GM21528 (cell line): ENCODE data around the gene RPTOR.
A peak's percentile ranks its signal among the peaks of the same experiment; 100 is the strongest.

Source experiments
- ATAC-seq: cut with Tn5 transposase; IDR thresholded peaks from one replicate; pipeline ENCODE4 v1.9.1; 2021; ENCODE audit warnings: mild to moderate bottlenecking, moderate library complexity; ENCODE audit not compliant: unreplicated experiment, low FRiP score

RPTOR gene

GRCh38 chr17:80822021-80822699 is 277.5 kb downstream of the RPTOR start:
- no peak for ATAC-seq

- ATAC-seq, result no peak
Observed at GRCh38 chr17:80822700-80823410, 278.2 kb downstream of the RPTOR start.

GRCh38 chr17:80824549-80825470 is 280.2 kb downstream of the RPTOR start:
- ATAC-seq, result no peak

DNA sequence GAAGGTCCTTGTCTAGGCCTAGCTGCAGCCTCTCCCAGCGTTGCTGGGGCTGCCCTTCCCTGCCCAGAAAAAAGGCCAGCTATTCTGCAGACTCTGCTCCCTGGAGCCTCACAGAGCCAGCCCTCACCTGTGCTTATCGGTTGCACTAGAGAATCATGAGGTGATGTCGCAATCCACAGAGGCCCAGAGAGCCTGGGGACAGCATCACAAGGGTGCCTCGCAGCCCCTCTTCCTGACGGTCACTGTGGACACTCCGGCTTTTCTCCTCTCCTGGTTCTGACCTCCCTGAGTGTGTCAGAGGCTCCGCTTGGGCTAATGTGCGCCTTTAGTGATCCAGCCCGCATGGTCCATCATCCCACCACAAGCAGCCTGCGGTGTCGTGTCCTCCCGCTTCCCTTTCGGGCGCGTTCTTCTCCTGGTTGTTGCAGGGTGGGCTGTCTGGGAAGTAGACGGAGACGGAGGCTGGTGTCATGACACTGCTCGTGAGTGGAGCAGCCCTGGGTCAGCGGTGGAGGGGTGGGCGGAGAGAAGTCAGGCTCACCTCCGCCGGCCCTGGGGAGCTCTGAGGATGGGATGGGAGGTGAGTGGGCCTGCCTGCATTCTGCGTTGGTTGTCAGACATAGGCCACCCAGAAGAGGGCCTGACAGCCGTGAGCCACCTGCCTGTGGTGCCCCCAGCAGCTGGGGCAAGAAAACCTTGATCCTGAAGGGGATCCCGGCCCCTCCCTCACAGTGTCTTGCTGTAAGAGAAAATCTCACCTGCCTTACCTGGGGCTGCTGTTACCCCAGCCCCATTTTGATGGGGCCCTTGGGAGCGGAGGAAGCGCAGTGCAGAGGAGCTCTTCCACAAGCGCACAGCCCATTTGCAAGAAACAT is 281.1 kb downstream of the RPTOR start:
- ATAC-seq, result no peak

- no peak for ATAC-seq
Observed at GRCh38 chr17:80826346-80826954, 281.8 kb downstream of the RPTOR start.

DNA sequence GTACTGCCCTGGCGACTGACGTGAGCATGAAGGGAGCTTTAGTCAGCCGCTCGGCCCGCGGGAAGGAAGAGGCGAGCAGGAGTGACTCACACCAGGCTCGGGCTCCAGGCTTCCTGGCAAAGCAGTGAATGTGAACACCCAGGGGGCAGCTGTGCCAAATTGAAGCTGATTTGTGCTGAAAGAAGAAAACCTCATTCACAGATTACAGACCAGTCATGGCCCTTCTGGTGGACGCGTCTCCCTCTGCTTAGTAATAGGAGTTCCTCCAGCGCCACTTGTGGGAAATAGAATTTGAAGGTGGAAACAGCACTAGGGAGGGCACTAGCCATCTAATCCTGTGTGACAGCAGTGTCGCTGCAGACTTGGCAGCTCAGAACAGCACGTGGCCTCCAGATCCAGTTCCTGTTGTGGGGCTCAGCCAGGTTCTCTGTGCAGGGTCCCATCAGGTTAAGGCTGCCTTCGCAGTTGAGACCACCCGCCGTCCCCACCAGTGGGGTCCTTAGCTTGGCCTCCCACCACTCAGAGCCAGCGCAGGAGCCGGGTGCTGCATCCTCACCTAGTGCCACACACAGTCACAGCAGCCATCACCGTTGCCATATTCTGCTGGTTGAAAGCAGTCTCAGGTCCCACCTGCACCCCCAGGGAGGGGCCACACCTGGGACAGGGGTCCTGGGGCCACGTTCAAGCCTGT is 282.5 kb downstream of the RPTOR start:
- ATAC-seq, result no peak

- ATAC-seq, result no peak
Observed at GRCh38 chr17:80827646-80828643, 283.3 kb downstream of the RPTOR start.

DNA sequence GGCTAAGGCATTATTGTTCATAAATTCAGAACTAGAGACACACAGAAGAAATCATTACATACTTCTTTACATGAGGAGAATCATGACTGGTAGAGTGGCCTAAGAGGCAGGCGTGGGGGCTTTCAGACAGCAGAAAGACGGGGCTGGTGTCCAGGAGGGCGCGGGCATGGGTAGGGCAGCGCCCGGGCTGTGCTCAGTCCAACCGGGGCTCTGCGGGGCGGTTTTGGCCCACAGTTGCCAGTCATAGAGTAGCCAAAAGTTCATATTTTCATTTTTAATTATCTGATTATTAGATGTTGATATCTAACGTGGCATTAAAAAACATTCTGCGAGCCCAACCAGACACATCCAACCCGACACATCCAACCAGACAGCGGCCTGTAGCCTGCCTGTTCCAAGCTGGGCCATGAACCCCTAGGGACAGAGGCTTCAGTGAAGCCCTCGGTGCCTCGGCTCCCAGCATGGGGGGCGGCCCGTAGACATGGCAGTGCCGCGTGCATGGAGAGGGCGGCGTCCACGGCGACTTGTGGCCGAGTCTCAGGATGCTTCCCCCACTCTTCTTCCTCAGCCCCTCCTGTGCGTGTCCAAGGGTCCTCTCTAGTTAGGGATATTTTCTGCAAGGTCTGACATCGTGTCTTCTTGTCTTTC is 284.7 kb downstream of the RPTOR start:
- ATAC-seq, result no peak

DNA sequence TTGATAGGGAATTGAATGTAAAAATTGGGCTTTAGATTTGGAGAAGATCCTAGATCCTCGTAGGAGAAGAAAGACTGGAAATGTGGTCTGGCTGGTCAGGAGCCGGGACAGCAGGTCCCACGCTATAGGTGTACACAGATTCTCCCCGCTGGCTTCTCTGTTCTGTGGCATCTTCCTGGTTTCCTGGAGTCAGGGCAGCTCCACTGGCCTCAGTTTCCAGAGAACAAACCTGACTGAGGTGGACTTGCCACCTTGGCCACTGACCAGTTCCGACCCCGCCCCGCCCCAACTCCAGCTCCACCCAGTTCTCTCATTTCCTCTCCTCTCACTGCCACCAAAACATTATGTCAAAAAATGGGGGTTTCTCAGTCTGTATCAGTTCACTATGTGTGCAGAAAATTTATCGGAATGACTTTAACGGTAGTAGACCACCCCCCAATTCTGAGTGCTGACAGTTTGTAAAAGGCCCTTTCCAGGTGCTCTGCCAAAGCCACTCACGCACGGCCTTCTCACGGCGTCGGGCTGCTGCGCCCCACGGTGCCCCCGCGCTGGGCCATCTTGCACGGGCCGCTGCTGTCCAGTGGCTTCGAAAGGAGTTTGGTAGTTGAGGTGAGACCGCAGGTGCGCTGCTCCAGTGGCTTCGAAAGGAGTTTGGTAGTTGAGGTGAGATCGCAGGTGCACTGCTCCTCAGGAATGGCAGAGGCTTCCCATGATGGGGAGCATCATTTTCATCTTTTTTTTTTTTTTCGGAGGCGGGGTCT is 285.6 kb downstream of the RPTOR start:
- no peak for ATAC-seq

DNA sequence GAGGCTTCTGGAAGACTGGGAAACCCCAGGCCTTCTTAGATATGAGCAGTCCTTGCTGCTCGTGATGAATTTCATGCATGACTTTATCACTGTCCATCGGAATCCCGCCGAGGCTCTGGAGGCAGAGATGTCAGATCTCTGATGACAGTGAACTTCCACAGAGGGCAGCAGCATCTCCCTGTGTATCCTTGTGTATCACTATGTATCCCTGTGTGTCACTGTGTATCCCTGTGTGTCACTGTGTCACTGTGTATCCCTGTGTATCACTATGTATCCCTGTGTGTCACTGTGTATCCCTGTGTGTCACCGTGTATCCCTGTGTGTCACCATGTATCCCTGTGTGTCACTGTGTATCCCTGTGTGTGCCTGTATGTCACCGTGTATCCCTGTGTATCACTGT is 286.9 kb downstream of the RPTOR start:
- no peak for ATAC-seq

- ATAC-seq, result no peak
Observed at GRCh38 chr17:80832266-80832676, 287.6 kb downstream of the RPTOR start.

DNA sequence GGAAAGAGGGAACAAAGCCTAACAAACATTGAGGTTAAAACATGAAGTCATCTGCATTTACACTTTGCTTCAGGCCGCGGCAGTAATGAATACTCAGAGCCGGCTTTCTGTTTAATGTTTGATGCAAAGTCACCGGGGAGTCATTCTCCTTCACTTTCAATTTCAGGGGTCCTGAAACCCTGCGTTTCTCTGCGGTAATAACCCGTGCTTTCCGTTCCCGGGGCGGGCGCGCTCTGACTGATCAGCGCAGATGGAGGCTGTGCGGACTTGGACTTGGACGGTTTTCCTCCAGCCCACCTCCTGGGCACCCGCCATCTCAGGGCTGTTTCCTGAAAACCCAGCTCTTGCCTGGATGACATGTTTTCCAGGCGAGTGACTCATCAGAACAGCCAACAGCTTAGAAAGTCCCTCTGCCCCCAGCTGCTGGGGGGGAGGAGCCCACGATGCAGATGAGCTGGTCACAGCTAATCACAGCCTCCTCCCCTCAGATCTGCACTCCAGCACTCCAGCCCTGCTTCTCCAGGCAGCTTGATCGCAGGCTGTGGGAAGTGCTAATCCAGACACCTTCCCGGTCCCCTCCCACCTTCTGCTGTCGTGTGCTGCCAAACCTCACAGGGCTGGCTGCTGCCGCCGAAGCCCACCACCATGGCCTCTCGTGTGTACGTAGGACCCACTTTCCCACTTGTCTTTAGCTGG is 288.4 kb downstream of the RPTOR start:
- ATAC-seq, result peak; percentile 76

DNA sequence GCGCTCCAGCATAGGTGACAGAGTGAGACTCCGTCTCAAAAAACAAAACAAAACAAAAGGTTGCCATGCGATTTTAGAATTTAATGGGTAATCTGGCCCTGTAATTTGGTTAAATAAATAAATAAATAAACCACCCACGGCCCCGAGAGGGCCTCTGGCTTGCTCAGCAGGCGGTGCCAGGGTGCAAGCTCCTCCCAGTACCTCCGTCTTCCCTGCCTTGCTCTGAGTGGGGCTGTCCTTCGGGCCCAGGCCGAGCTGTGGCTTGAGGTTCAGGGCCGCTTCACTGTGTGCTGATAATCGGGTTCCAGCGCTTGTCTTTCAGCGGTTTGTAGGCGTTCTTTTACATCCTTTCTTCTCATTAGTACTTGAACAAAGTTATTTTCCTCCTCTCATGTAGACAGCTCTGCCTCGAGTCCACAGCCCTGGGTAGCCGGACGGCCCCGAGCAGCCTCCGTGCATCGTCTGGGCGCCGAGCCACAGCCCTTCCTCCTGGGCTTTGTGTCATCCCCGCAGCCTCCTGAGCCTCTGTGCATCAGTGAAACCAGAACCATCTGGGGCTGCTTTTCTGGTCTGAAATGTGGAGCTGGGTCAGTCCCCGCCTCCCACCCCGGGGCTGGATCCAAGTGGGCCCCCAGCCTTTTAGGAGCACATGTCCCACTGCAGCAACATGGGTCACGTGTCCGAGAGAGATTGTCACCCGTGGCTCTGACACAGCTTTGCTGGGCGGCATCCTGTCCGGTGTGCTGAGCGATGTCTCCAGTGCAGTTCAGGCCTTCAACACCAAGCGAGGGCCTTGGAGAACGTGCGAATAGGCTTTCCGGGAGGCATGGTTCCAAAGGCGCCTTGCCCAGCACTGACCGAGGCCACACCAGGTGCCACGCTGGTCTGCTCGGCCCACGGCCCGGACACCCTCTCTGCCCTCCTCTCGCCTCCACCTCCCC is 289.6 kb downstream of the RPTOR start:
- ATAC-seq, result no peak

GRCh38 chr17:80834893-80835275 is 290.2 kb downstream of the RPTOR start:
- no peak for ATAC-seq
